Kasumi-1 (cell line): Measurements from ENCODE around the gene OR51B2.

Experiments used
- DNase-seq, 2 experiments: peaks; one replicate each; lab custom pipeline; 2025; lab: John Stamatoyannopoulos, UW

OR51B2 gene

GRCh38 chr11:5283882-5284281 lies 40.2 kb downstream of the OR51B2 start:
- no peak for DNase-seq

GRCh38 chr11:5283086-5283485 lies 41.0 kb downstream of the OR51B2 start:
- DNase-seq, result no peak

GRCh38 chr11:5282628-5283027 lies 41.5 kb downstream of the OR51B2 start:
- no peak for DNase-seq

GRCh38 chr11:5281596-5281995 lies 42.5 kb downstream of the OR51B2 start:
- no peak for DNase-seq

DNA sequence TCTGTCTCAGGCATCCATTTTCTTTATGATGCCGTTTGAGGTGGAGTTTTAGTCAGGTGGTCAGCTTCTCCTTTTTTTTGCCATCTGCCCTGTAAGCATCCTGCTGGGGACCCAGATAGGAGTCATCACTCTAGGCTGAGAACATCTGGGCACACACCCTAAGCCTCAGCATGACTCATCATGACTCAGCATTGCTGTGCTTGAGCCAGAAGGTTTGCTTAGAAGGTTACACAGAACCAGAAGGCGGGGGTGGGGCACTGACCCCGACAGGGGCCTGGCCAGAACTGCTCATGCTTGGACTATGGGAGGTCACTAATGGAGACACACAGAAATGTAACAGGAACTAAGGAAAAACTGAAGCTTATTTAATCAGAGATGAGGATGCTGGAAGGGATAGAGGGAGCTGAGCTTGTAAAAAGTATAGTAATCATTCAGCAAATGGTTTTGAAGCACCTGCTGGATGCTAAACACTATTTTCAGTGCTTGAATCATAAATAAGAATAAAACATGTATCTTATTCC lies 43.5 kb downstream of the OR51B2 start:
- no peak for DNase-seq

GRCh38 chr11:5279471-5280090 lies 44.5 kb downstream of the OR51B2 start:
- DNase-seq, result no peak

DNA sequence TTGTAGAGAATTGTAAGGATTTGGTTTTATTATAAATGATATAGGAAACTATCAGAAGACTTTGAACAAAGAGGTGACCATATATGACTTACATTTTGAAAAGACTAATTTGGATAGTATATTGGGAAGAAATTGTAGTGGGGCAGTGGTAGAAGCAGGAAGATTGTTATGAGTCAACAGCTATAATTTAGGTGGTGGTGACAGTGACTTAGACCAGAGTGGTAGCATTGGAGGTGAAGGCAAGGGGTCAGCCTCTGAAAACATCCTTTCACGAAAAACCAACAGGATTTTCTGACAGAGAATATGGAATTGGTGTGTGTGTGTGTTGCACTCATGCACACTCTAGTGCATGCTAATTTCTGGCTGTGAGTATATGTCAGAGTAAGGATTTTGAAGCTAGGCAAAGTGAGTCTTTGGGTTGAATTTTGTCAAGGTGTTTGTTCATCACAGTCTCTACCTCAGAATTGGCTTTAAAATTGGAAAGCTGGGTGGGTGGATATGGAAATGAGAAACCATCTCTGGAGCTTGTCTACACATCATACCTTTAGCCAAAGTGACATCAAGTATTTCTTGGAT lies 46.2 kb downstream of the OR51B2 start:
- no peak for DNase-seq

GRCh38 chr11:5276697-5277096 lies 47.4 kb downstream of the OR51B2 start:
- DNase-seq, result no peak

GRCh38 chr11:5275369-5276110 lies 48.6 kb downstream of the OR51B2 start:
- DNase-seq, result no peak

DNA sequence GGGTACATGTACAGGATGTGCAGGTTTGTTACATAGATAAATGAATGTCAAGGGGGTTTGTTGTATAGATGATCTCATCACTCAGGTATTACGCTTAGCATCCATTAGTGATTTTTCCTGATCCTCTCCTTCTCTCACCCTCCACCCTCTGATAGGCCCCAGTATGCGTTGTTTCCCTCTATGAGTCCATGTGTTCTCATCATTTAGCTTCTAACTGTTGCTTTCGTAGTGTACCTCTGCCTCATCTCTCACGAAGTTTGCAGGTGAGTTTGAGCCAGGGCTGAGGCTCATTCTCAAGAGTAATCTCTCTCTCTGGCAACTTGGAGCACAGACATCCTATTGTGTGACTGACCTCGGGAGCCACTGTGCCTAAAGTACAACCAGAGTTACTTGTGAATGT lies 49.7 kb downstream of the OR51B2 start:
- no peak for DNase-seq
